GM18499 (cell line): ENCODE data around the gene KDM6B.
A peak's percentile ranks its signal among the peaks of the same experiment; 100 is the strongest.

Experiments used
- ATAC-seq: cut with Tn5 transposase; IDR thresholded peaks from one replicate; pipeline ENCODE4 v1.9.1; 2021; ENCODE audit warnings: moderate number of reproducible peaks; ENCODE audit not compliant: insufficient read depth, unreplicated experiment

The KDM6B gene

GRCh38 chr17:7838090-7839075 lies 4.4 kb downstream of the KDM6B start:
- ATAC-seq: no peak

GRCh38 chr17:7839190-7839875 lies 5.3 kb downstream of the KDM6B start:
- ATAC-seq: no peak

GRCh38 chr17:7839876-7840261 lies 5.9 kb downstream of the KDM6B start:
- no peak for ATAC-seq

DNA sequence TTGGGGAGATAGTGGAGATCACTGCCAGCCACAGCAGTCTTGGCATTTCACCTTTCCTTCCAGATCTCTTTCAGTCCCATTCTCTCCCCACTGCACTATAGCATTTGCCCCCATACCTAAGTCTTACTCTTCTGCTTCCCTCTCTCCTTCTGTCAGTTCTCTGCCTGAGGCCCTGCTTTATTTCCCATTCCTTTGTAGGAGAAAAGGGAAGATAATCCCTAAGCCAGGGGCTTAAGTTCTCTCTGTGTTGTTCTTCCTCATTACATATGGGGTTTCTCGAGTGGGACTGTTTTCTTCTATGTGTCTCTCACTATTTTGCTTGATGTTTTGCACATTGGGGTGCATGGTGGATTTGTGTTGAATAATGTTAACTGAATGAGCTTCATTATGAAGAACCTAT lies 6.4 kb downstream of the KDM6B start:
- ATAC-seq: no peak

DNA sequence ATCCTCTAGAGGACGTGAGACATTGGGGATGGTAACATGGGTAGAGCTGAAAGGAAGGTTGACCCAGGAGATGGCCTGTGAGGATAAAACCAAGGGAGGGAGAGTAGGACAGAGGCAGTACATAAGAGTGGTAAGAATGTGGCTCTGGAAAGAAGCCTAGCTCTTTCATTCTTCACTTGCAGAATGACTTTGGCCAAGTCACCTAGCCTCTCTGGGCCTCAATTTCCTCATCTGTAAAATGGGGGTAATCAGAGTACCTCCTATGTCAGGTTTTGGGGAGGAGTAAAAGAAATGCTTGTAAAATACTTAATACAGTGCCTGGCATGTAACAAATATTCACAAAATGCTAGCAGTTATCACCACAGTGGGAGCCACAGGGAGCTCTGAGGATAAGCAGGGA lies 6.9 kb downstream of the KDM6B start:
- ATAC-seq: no peak

GRCh38 chr17:7841396-7841914 lies 7.4 kb downstream of the KDM6B start:
- ATAC-seq: no peak

DNA sequence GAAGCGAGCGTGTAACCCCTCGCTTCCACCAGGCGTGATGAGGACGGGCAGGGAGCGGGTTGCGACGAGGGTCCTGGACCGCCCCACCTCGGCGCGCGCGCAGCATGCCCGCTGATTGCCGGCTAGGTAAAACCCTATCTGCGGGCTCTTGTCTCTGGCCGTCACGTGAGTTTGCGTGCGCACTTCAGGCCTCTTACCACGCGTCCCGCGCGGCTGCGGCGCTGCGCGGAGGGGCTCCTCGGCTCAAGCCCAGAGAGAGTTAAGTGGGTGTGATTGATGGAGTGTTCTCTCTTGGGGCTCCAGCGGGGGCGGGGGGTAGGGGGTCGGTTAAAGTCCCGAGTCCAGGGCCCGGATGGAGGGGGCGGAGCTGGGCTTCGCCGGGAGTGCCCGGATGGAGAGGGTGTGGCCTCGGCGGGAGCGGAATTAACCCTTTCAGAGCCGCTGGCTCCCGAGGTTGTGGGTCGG lies 7.9 kb downstream of the KDM6B start:
- no peak for ATAC-seq

GRCh38 chr17:7842380-7843256 lies 8.6 kb downstream of the KDM6B start:
- ATAC-seq: no peak

DNA sequence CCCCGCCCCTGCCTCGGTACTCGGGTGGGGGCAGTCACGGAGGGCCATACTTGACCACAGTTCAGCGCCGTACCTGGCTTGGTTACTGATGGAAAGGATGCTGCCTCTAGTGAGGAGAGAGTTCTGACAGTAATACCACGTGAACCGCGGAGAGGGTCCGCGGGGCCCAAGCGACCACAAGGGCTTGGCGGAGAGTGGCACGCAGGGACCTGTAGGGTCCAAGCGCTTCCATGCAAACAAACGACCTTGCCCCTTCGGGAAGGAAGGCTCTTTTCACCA lies 9.2 kb downstream of the KDM6B start:
- ATAC-seq: no peak

GRCh38 chr17:7843536-7844291 lies 9.7 kb downstream of the KDM6B start:
- ATAC-seq: no peak

GRCh38 chr17:7844292-7845154 lies 10.5 kb downstream of the KDM6B start:
- ATAC-seq: peak; percentile 28

GRCh38 chr17:7845359-7846062 lies 11.5 kb downstream of the KDM6B start:
- ATAC-seq: no peak

DNA sequence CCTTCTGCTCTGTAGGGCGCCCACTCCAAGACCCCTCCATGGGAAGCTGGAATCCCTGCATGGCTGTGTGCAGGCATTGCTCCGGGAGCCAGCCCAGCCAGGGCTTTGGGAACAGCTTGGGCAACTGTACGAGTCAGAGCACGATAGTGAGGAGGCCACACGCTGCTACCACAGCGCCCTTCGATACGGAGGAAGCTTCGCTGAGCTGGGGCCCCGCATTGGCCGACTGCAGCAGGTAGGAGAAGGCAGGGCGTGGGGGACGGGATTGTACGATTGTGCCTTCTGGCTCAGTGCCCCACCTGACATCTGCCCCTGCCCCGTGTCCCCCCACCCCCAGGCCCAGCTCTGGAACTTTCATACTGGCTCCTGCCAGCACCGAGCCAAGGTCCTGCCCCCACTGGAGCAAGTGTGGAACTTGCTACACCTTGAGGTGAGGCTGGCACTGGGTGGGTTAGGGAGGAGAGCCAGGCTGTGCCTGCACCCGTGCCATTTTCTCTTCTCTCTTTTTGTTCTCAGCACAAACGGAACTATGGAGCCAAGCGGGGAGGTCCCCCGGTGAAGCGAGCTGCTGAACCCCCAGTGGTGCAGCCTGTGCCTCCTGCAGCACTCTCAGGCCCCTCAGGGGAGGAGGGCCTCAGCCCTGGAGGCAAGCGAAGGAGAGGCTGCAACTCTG lies 12.2 kb downstream of the KDM6B start:
- ATAC-seq: no peak

DNA sequence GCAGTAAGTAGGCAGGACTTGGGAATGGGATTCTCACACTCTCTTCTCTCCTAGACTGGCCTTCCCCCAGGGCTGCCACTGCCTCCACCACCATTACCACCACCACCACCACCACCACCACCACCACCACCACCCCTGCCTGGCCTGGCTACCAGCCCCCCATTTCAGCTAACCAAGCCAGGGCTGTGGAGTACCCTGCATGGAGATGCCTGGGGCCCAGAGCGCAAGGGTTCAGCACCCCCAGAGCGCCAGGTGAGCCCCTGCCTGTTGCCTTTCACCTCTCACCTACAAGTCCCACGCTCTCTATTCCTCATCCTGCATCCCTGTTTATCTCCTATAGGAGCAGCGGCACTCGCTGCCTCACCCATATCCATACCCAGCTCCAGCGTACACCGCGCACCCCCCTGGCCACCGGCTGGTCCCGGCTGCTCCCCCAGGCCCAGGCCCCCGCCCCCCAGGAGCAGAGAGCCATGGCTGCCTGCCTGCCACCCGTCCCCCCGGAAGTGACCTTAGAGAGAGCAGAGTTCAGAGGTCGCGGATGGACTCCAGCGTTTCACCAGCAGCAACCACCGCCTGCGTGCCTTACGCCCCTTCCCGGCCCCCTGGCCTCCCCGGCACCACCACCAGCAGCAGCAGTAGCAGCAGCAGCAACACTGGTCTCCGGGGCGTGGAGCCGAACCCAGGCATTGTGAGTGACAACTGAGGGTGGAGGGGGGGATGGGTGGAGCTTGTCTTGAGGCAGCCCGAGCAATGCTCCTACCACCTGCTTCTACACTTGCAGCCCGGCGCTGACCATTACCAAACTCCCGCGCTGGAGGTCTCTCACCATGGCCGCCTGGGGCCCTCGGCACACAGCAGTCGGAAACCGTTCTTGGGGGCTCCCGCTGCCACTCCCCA lies 13.0 kb downstream of the KDM6B start:
- no peak for ATAC-seq

DNA sequence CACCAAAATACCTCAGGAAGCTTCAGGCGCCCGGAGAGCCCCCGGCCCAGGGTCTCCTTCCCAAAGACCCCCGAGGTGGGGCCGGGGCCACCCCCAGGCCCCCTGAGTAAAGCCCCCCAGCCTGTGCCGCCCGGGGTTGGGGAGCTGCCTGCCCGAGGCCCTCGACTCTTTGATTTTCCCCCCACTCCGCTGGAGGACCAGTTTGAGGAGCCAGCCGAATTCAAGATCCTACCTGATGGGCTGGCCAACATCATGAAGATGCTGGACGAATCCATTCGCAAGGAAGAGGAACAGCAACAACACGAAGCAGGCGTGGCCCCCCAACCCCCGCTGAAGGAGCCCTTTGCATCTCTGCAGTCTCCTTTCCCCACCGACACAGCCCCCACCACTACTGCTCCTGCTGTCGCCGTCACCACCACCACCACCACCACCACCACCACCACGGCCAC lies 14.1 kb downstream of the KDM6B start:
- ATAC-seq: no peak

- ATAC-seq: no peak
Measured at GRCh38 chr17:7848739-7849129, 14.7 kb downstream of the KDM6B start.
